ENCODE results near the gene NAT14.

Gene NAT14

GRCh38 chr19:55455576-55456235 is 29.3 kb upstream of the NAT14 start:
- FAIRE-seq, result no peak
- TF ChIP-seq TAF1 (IDR thresholded peaks at IDR 0.05; ENCODE audit: borderline replicate concordance, low read depth, low read length), result no peak
- no peak for TF ChIP-seq POLR2AphosphoS5 (IDR thresholded peaks at IDR 0.05; ENCODE audit: low read depth, low read length)
- TF ChIP-seq POLR2A (IDR thresholded peaks at IDR 0.05; ENCODE audit: low read depth, low read length), result no peak
- DNase-seq (ENCODE audit: insufficient read length), result no peak

GRCh38 chr19:55456347-55456746 is 28.6 kb upstream of the NAT14 start:
- no peak for TF ChIP-seq TAF1 (IDR thresholded peaks at IDR 0.05; ENCODE audit: borderline replicate concordance, low read depth, low read length)
- no peak for TF ChIP-seq POLR2AphosphoS5 (IDR thresholded peaks at IDR 0.05; ENCODE audit: low read depth, low read length)
- TF ChIP-seq POLR2A (IDR thresholded peaks at IDR 0.05; ENCODE audit: low read depth, low read length), result no peak
- DNase-seq (ENCODE audit: insufficient read length) (no peak), FAIRE-seq (no peak)

- no peak for FAIRE-seq
- DNase-seq (ENCODE audit: insufficient read length), result no peak
- TF ChIP-seq POLR2A (IDR thresholded peaks at IDR 0.05; ENCODE audit: low read depth, low read length) (no peak), POLR2AphosphoS5 (IDR thresholded peaks at IDR 0.05; ENCODE audit: low read depth, low read length) (no peak), TAF1 (IDR thresholded peaks at IDR 0.05; ENCODE audit: borderline replicate concordance, low read depth, low read length) (no peak)
Measured at GRCh38 chr19:55457683-55458457, 27.1 kb upstream of the NAT14 start.

- FAIRE-seq, result no peak
- TF ChIP-seq POLR2AphosphoS5 (IDR thresholded peaks at IDR 0.05; ENCODE audit: low read depth, low read length), result no peak
- TF ChIP-seq POLR2A (IDR thresholded peaks at IDR 0.05; ENCODE audit: low read depth, low read length), result no peak
- TF ChIP-seq TAF1 (IDR thresholded peaks at IDR 0.05; ENCODE audit: borderline replicate concordance, low read depth, low read length), result no peak
Measured at GRCh38 chr19:55459551-55459949, 25.4 kb upstream of the NAT14 start.

GRCh38 chr19:55459950-55460657 is 24.9 kb upstream of the NAT14 start:
- FAIRE-seq, result no peak
- TF ChIP-seq POLR2AphosphoS5 (IDR thresholded peaks at IDR 0.05; ENCODE audit: low read depth, low read length) (no peak), POLR2A (IDR thresholded peaks at IDR 0.05; ENCODE audit: low read depth, low read length) (no peak), TAF1 (IDR thresholded peaks at IDR 0.05; ENCODE audit: borderline replicate concordance, low read depth, low read length) (no peak)
- no peak for DNase-seq (ENCODE audit: insufficient read length)

More at GRCh38 chr19:55459551-55459949, 25.4 kb upstream of the NAT14 start:
- no peak for DNase-seq (ENCODE audit: insufficient read length)

- DNase-seq (ENCODE audit: insufficient read length), result no peak
- no peak for TF ChIP-seq TAF1 (IDR thresholded peaks at IDR 0.05; ENCODE audit: borderline replicate concordance, low read depth, low read length)
- no peak for TF ChIP-seq POLR2AphosphoS5 (IDR thresholded peaks at IDR 0.05; ENCODE audit: low read depth, low read length)
- no peak for TF ChIP-seq POLR2A (IDR thresholded peaks at IDR 0.05; ENCODE audit: low read depth, low read length)
- FAIRE-seq, result peak; percentile 76
Measured at GRCh38 chr19:55460670-55461258, 24.2 kb upstream of the NAT14 start.

GRCh38 chr19:55461259-55461973 is 23.6 kb upstream of the NAT14 start, which contains the start of gene ISOC2:
ISOC2 (minus strand) TSS chr19:55461642; CDS start chr19:55456486, 5,156 bp downstream.
- FAIRE-seq (peak; percentile 100), DNase-seq (ENCODE audit: insufficient read length) (peak; percentile 100)
- TF ChIP-seq TAF1 (IDR thresholded peaks at IDR 0.05; ENCODE audit: borderline replicate concordance, low read depth, low read length) (no peak; the same call in 1 of the 2 replicates), POLR2AphosphoS5 (IDR thresholded peaks at IDR 0.05; ENCODE audit: low read depth, low read length) (peak; percentile 82; the same call in 1 of the 2 replicates), POLR2A (IDR thresholded peaks at IDR 0.05; ENCODE audit: low read depth, low read length) (peak; percentile 82; the same call in 1 of the 2 replicates)

- no peak for FAIRE-seq
- no peak for DNase-seq (ENCODE audit: insufficient read length)
- TF ChIP-seq POLR2A (IDR thresholded peaks at IDR 0.05; ENCODE audit: low read depth, low read length) (no peak; the same call in 1 of the 2 replicates), TAF1 (IDR thresholded peaks at IDR 0.05; ENCODE audit: borderline replicate concordance, low read depth, low read length) (no peak), POLR2AphosphoS5 (IDR thresholded peaks at IDR 0.05; ENCODE audit: low read depth, low read length) (no peak)
Measured at GRCh38 chr19:55461974-55462626, 22.9 kb upstream of the NAT14 start.

- no peak for FAIRE-seq
Measured at GRCh38 chr19:55462722-55463121, 22.3 kb upstream of the NAT14 start.

GRCh38 chr19:55463583-55464031 is 21.4 kb upstream of the NAT14 start:
- no peak for DNase-seq (ENCODE audit: insufficient read length)
- TF ChIP-seq POLR2A (IDR thresholded peaks at IDR 0.05; ENCODE audit: low read depth, low read length) (no peak), TAF1 (IDR thresholded peaks at IDR 0.05; ENCODE audit: borderline replicate concordance, low read depth, low read length) (no peak), POLR2AphosphoS5 (IDR thresholded peaks at IDR 0.05; ENCODE audit: low read depth, low read length) (no peak)
- no peak for FAIRE-seq

More at GRCh38 chr19:55462722-55463121, 22.3 kb upstream of the NAT14 start:
- TF ChIP-seq TAF1 (IDR thresholded peaks at IDR 0.05; ENCODE audit: borderline replicate concordance, low read depth, low read length) (no peak), POLR2A (IDR thresholded peaks at IDR 0.05; ENCODE audit: low read depth, low read length) (no peak), POLR2AphosphoS5 (IDR thresholded peaks at IDR 0.05; ENCODE audit: low read depth, low read length) (no peak)
- no peak for DNase-seq (ENCODE audit: insufficient read length)

All from GM12892 (cell line).